ENCODE results near the gene PIGT. TPM values are rescaled to one million over a fixed set of nuclear protein-coding genes. Genes with fewer than 3 reads are reported as not detected.
A peak's percentile ranks its signal among the peaks of the same experiment; 100 is the strongest.

PIGT gene
- total and polyA plus RNA-seq, 2 of the 13 experiments (the other 11 are each of a cell fraction or from before 2014, with no cell fraction given) = 65.9 to 74.1 TPM

DNA sequence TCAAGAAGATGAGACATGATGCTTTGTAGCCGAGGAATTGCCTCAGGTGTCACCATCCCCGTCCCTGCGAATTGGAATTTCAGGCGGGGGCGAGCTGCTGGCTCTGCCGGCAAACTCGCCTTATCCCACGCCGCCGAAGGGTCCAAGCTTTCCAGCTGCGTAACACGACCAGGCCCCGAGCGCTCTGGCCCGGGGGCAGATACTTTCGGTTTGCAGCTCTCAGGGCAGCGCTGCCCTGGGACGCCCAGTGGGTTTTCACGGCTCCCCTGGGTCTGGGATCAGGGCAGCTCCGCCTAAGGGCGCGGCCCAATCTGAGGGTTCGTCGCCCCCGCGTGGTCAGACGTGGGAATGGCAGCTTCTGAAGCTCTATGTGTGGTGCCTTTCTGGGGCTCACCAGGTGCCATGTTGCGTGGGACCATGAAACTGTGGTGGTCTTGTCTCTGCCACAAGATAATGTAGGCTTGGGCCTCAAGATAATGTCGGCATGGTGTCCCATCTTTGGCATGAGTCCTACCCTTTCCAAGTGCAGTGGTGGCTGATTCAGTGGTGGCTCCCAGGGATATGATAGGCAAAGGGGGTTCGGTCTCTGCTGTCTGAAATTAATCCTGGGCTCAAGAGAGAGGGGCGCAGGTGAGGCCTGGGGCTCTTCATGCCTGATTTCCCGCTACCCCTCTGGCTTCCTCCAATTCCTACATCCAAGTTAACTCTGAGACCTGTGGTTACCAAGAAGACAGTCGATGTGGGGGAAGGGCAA lies 21.0 kb downstream of the PIGT start (continued):
- TF ChIP-seq, protein P1, sequence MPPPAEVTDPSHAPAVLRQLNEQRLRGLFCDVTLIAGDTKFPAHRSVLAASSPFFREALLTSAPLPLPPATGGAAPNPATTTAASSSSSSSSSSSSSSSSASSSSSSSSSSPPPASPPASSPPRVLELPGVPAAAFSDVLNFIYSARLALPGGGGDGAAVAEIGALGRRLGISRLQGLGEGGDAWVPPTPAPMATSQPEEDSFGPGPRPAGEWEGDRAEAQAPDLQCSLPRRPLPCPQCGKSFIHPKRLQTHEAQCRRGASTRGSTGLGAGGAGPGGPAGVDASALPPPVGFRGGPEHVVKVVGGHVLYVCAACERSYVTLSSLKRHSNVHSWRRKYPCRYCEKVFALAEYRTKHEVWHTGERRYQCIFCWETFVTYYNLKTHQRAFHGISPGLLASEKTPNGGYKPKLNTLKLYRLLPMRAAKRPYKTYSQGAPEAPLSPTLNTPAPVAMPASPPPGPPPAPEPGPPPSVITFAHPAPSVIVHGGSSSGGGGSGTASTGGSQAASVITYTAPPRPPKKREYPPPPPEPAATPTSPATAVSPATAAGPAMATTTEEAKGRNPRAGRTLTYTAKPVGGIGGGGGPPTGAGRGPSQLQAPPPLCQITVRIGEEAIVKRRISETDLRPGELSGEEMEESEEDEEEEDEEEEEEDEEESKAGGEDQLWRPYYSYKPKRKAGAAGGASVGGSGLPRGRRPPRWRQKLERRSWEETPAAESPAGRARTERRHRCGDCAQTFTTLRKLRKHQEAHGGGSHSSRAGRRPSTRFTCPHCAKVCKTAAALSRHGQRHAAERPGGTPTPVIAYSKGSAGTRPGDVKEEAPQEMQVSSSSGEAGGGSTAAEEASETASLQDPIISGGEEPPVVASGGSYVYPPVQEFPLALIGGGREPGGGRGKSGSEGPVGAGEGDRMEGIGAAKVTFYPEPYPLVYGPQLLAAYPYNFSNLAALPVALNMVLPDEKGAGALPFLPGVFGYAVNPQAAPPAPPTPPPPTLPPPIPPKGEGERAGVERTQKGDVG (CRISPR knock-in tag; IDR thresholded peaks at IDR 0.05; ENCODE audit: borderline replicate concordance) = no peak; the same call in 1 of the 2 replicates
- no peak for TF ChIP-seq FOSL1 (CRISPR knock-in tag; IDR thresholded peaks at IDR 0.05; ENCODE audit: borderline replicate concordance)
- TF ChIP-seq, protein P2, sequence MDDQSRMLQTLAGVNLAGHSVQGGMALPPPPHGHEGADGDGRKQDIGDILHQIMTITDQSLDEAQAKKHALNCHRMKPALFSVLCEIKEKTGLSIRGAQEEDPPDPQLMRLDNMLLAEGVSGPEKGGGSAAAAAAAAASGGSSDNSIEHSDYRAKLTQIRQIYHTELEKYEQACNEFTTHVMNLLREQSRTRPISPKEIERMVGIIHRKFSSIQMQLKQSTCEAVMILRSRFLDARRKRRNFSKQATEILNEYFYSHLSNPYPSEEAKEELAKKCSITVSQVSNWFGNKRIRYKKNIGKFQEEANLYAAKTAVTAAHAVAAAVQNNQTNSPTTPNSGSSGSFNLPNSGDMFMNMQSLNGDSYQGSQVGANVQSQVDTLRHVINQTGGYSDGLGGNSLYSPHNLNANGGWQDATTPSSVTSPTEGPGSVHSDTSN (CRISPR knock-in tag; IDR thresholded peaks at IDR 0.05; ENCODE audit: borderline replicate concordance) = no peak
- TF ChIP-seq PHB2 (IDR thresholded peaks at IDR 0.05; ENCODE audit: partially characterized antibody) = no peak
- TF ChIP-seq, protein P3, sequence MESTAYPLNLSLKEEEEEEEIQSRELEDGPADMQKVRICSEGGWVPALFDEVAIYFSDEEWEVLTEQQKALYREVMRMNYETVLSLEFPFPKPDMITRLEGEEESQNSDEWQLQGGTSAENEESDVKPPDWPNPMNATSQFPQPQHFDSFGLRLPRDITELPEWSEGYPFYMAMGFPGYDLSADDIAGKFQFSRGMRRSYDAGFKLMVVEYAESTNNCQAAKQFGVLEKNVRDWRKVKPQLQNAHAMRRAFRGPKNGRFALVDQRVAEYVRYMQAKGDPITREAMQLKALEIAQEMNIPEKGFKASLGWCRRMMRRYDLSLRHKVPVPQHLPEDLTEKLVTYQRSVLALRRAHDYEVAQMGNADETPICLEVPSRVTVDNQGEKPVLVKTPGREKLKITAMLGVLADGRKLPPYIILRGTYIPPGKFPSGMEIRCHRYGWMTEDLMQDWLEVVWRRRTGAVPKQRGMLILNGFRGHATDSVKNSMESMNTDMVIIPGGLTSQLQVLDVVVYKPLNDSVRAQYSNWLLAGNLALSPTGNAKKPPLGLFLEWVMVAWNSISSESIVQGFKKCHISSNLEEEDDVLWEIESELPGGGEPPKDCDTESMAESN (CRISPR knock-in tag; conservative IDR thresholded peaks at IDR 0.05) = peak; percentile 93
- TF ChIP-seq, protein P4, sequence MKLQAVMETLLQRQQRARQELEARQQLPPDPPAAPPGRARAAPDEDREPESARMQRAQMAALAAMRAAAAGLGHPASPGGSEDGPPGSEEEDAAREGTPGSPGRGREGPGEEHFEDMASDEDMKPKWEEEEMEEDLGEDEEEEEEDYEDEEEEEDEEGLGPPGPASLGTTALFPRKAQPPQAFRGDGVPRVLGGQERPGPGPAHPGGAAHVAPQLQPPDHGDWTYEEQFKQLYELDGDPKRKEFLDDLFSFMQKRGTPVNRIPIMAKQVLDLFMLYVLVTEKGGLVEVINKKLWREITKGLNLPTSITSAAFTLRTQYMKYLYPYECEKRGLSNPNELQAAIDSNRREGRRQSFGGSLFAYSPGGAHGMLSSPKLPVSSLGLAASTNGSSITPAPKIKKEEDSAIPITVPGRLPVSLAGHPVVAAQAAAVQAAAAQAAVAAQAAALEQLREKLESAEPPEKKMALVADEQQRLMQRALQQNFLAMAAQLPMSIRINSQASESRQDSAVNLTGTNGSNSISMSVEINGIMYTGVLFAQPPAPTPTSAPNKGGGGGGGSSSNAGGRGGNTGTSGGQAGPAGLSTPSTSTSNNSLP (IDR thresholded peaks at IDR 0.05; ENCODE audit: low read depth, low read length) = peak; percentile 22; the same call in 1 of the 2 replicates
- TF ChIP-seq MAF1 (CRISPR knock-in tag; IDR thresholded peaks at IDR 0.05; ENCODE audit: borderline replicate concordance) = no peak
- no peak for TF ChIP-seq ETV6 (CRISPR knock-in tag; conservative IDR thresholded peaks at IDR 0.05)
- TF ChIP-seq, protein P5, sequence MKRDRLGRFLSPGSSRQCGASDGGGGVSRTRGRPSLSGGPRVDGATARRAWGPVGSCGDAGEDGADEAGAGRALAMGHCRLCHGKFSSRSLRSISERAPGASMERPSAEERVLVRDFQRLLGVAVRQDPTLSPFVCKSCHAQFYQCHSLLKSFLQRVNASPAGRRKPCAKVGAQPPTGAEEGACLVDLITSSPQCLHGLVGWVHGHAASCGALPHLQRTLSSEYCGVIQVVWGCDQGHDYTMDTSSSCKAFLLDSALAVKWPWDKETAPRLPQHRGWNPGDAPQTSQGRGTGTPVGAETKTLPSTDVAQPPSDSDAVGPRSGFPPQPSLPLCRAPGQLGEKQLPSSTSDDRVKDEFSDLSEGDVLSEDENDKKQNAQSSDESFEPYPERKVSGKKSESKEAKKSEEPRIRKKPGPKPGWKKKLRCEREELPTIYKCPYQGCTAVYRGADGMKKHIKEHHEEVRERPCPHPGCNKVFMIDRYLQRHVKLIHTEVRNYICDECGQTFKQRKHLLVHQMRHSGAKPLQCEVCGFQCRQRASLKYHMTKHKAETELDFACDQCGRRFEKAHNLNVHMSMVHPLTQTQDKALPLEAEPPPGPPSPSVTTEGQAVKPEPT (CRISPR knock-in tag; IDR thresholded peaks at IDR 0.05; ENCODE audit: low read depth) = peak; percentile 88
- TF ChIP-seq CHCHD3 (CRISPR knock-in tag; IDR thresholded peaks at IDR 0.05) = peak; percentile 68; the same call in 1 of the 2 replicates
- peak; percentile 99 for TF ChIP-seq XRCC5 (optimal IDR thresholded peaks at IDR 0.05; ENCODE audit: low read length)
- no peak for TF ChIP-seq ZNF207 (IDR thresholded peaks at IDR 0.05; ENCODE audit: borderline replicate concordance)
- peak; percentile 68; the same call in 1 of the 2 replicates for TF ChIP-seq ZBTB3 (CRISPR knock-in tag; IDR thresholded peaks at IDR 0.05; ENCODE audit: borderline replicate concordance, low read depth)
- peak; percentile 94 for TF ChIP-seq ERF (CRISPR knock-in tag; IDR thresholded peaks at IDR 0.05)
- no peak for TF ChIP-seq ZNF10 (CRISPR knock-in tag; IDR thresholded peaks at IDR 0.05; ENCODE audit: borderline replicate concordance, low read depth)

Measured in HepG2 (cell line).